Astrocyte of the cerebellum (primary cell): ENCODE measurements around the gene SHISAL1.

ENCODE experiments used
- DNase-seq: peaks from one replicate; pipeline ENCODE4 v3.0.0-alpha.2; 2011; ENCODE audit warnings: low read depth
- H3K4me3 ChIP-seq: 2 replicates; pipeline ENCODE4 v1.5.1; 2011; ENCODE audit warnings: mild to moderate bottlenecking, low read depth, low read length, moderate library complexity
- CTCF ChIP-seq: IDR thresholded peaks from 2 replicates; pipeline ENCODE4 v1.5.1; 2012; ENCODE audit warnings: low read length, low read depth, moderate library complexity, mild to moderate bottlenecking; ENCODE audit errors: missing control alignments
- in situ Hi-C: cut with HindIII; loops from 2 replicates; pipeline ENCODE4 v1.10.0; 2017; ENCODE audit warnings: low sequenced_read_pairs

The SHISAL1 gene

GRCh38 chr22:44207981-44208317, 104.8 kb downstream of the SHISAL1 start:
- in situ Hi-C loops: no loop called here
- no peak for TF ChIP-seq CTCF
- H3K4me3 ChIP-seq: no peak overlapping the region
- no peak for DNase-seq

- H3K4me3 ChIP-seq: no peak overlapping the region
- DNase-seq: no peak
- in situ Hi-C loops: no loop called here
- no peak for TF ChIP-seq CTCF
These were observed 105.4 kb downstream of the SHISAL1 start for GRCh38 chr22:44207173-44207980.

- H3K4me3 ChIP-seq: no peak overlapping the region
- in situ Hi-C loops: no loop called here
- TF ChIP-seq CTCF: no peak
- DNase-seq: no peak
These were observed 106.1 kb downstream of the SHISAL1 start for GRCh38 chr22:44206696-44207095.

- in situ Hi-C loops: no loop called here
- H3K4me3 ChIP-seq: no peak overlapping the region
- TF ChIP-seq CTCF: no peak
- DNase-seq: no peak
These were observed 106.5 kb downstream of the SHISAL1 start for GRCh38 chr22:44206330-44206645.

GRCh38 chr22:44205516-44206329, 107.0 kb downstream of the SHISAL1 start:
- in situ Hi-C loops: no loop called here
- DNase-seq: no peak
- TF ChIP-seq CTCF: no peak
- no peak overlapping the region for H3K4me3 ChIP-seq

- in situ Hi-C loops: no loop called here
- TF ChIP-seq CTCF: no peak
These were observed 107.8 kb downstream of the SHISAL1 start for GRCh38 chr22:44204739-44205515.

More at GRCh38 chr22:44204739-44205515, 107.8 kb downstream of the SHISAL1 start:
- no peak overlapping the region for H3K4me3 ChIP-seq
- DNase-seq: no peak
